GM12891 (cell line): ENCODE data around the gene PSMD4.

Source experiments
- PAX5 ChIP-seq: IDR thresholded peaks from 2 replicates; pipeline ENCODE4 v1.6.1; 2011; ENCODE audit warnings: low read length, moderate library complexity, mild to moderate bottlenecking; ENCODE audit not compliant: insufficient read depth, severe bottlenecking
- POLR2A ChIP-seq: IDR thresholded peaks from 2 replicates; pipeline ENCODE4 v1.6.1; 2011; ENCODE audit warnings: low read depth, low read length, control low read depth
- POLR2AphosphoS5 ChIP-seq: IDR thresholded peaks from 2 replicates; pipeline ENCODE4 v1.6.1; 2011; ENCODE audit warnings: low read depth, low read length, control low read depth
- TAF1 ChIP-seq: IDR thresholded peaks from 2 replicates; pipeline ENCODE4 v1.6.1; 2011; ENCODE audit warnings: low read depth, low read length, control low read depth

DNA sequence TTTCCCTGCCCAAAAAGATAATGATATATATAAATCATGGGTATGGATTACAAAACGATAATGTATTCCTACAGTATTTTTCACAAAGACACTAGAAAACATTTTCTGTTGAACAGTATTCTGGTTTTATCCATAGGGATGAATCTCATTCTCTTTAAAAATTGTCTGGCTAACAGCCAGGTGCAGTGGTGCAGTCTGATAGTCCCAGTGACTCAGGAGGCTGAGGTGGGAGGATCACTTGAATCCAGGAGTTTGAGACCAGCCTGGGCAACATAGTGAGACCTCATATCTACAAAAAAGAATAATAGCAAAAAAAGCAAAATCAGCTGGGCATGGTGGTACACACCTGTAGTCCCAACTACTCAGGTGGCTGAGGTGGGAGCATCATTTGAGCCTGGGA is 32.9 kb upstream of the PSMD4 start:
- TF ChIP-seq POLR2A: no peak
- TF ChIP-seq POLR2AphosphoS5: no peak
- no peak for TF ChIP-seq TAF1
- no peak for TF ChIP-seq PAX5
